ENCODE data around the gene IBSP. TPM values are rescaled to one million over a fixed set of nuclear protein-coding genes. Genes with fewer than 3 reads are reported as not detected.
A peak's percentile ranks its signal among the peaks of the same experiment; 100 is the strongest.

Gene IBSP
- total RNA-seq, 4 donors from 2014 or later, result not detected

GRCh38 chr4:87853108-87853507 is 53.8 kb downstream of the IBSP start:
- intact Hi-C loops (cut with DNase I), result loop anchor here (1.0 to 2.0 kb wide), 2 partner anchors 120 to 360 kb away; no protein-coding TSS in a partner anchor
- Histone ChIP-seq H3K36me3 (no peaks in the 10 kb centered on the region), H3K9me3 (no peaks in the 10 kb centered on the region), H3K4me1 (peaks cover 0 to 13% (median 9%) of the 10 kb centered on the region in 4 donors), H3K27me3 (no peaks in the 10 kb centered on the region), H3K27ac (replicated peaks in 1 of 4) (no peak overlapping the region), H3K4me3 (no peak overlapping the region)
- TF ChIP-seq EP300 (IDR thresholded peaks at IDR 0.05) (no peak), POLR2AphosphoS5 (IDR thresholded peaks at IDR 0.05) (no peak)
- TF ChIP-seq, protein P1, sequence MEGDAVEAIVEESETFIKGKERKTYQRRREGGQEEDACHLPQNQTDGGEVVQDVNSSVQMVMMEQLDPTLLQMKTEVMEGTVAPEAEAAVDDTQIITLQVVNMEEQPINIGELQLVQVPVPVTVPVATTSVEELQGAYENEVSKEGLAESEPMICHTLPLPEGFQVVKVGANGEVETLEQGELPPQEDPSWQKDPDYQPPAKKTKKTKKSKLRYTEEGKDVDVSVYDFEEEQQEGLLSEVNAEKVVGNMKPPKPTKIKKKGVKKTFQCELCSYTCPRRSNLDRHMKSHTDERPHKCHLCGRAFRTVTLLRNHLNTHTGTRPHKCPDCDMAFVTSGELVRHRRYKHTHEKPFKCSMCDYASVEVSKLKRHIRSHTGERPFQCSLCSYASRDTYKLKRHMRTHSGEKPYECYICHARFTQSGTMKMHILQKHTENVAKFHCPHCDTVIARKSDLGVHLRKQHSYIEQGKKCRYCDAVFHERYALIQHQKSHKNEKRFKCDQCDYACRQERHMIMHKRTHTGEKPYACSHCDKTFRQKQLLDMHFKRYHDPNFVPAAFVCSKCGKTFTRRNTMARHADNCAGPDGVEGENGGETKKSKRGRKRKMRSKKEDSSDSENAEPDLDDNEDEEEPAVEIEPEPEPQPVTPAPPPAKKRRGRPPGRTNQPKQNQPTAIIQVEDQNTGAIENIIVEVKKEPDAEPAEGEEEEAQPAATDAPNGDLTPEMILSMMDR (IDR thresholded peaks at IDR 0.05), result peak; percentile 39 to 56 (median 56)
- WGBS, result 2% methylated on average over 3 of the region's 3 CpGs
- DNase-seq (ENCODE audit: extremely low spot score), result no peak

DNA sequence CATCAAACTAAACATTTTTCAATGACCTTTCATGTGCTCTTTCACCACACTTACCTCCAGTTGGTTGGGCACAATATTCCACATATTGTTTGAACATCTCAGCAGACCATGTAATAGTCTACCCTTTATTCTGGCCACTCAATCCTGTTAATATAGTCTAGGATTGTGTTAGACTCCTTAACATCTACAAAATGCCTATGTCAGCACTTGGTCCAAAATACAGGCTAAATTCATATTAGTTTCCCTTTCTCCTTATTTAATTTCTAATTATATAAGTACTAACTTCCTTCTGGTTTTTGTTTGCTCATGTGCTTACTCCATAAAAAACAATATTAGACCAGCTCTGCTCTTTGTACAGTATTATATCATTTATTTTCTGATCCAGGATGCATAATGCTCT is 54.5 kb downstream of the IBSP start:
- no peak overlapping the region for H3K4me3 ChIP-seq
- no peak for TF ChIP-seq POLR2AphosphoS5 (IDR thresholded peaks at IDR 0.05)
- TF ChIP-seq EP300 (IDR thresholded peaks at IDR 0.05), result no peak
- TF ChIP-seq, protein P1 (IDR thresholded peaks at IDR 0.05), result no peak
- no peak for TF ChIP-seq POLR2A (IDR thresholded peaks at IDR 0.05; ENCODE audit: low read depth)
- H3K27me3 ChIP-seq, result no peaks in the 10 kb centered on the region
- intact Hi-C loops (cut with DNase I), result loop anchor here (1.0 to 2.0 kb wide), 2 partner anchors 119 to 359 kb away; no protein-coding TSS in a partner anchor
- DNase-seq (ENCODE audit: extremely low spot score), result no peak
- H3K4me1 ChIP-seq, result peaks cover 0 to 8% (median 4%) of the 10 kb centered on the region in 4 donors
- H3K36me3 ChIP-seq, result no peaks in the 10 kb centered on the region
- no peaks in the 10 kb centered on the region for H3K9me3 ChIP-seq
- no peak overlapping the region for H3K27ac ChIP-seq (replicated peaks in 1 of 4)

- no peaks in the 10 kb centered on the region for H3K36me3 ChIP-seq
- TF ChIP-seq POLR2A (IDR thresholded peaks at IDR 0.05; ENCODE audit: low read depth) (no peak), EP300 (IDR thresholded peaks at IDR 0.05) (no peak), POLR2AphosphoS5 (IDR thresholded peaks at IDR 0.05) (no peak)
- TF ChIP-seq, protein P1 (IDR thresholded peaks at IDR 0.05), result no peak
- H3K27me3 ChIP-seq, result no peaks in the 10 kb centered on the region
- no peak overlapping the region for H3K4me3 ChIP-seq
- H3K27ac ChIP-seq (replicated peaks in 1 of 4), result no peak overlapping the region
- DNase-seq (ENCODE audit: extremely low spot score), result no peak
- H3K9me3 ChIP-seq, result no peaks in the 10 kb centered on the region
- H3K4me1 ChIP-seq, result no peaks in the 10 kb centered on the region
- WGBS, result 86% methylated on average over 1 of the region's 8 CpGs
- intact Hi-C loops (cut with DNase I), result no loop called here
Measured at GRCh38 chr4:87855559-87855958, 56.2 kb downstream of the IBSP start.

GRCh38 chr4:87856816-87857215 is 57.5 kb downstream of the IBSP start:
- H3K9me3 ChIP-seq, result no peaks in the 10 kb centered on the region
- H3K27ac ChIP-seq (replicated peaks in 1 of 4), result no peak overlapping the region
- DNase-seq (ENCODE audit: extremely low spot score), result no peak
- TF ChIP-seq POLR2A (IDR thresholded peaks at IDR 0.05; ENCODE audit: low read depth) (no peak), EP300 (IDR thresholded peaks at IDR 0.05) (no peak), POLR2AphosphoS5 (IDR thresholded peaks at IDR 0.05) (no peak)
- TF ChIP-seq, protein P1 (IDR thresholded peaks at IDR 0.05), result no peak
- 92% methylated on average over 1 of the region's 1 CpG for WGBS
- H3K36me3 ChIP-seq, result no peaks in the 10 kb centered on the region
- intact Hi-C loops (cut with DNase I), result no loop called here
- H3K4me3 ChIP-seq, result no peak overlapping the region
- H3K27me3 ChIP-seq, result no peaks in the 10 kb centered on the region
- H3K4me1 ChIP-seq, result no peaks in the 10 kb centered on the region

- Histone ChIP-seq H3K27me3 (no peaks in the 10 kb centered on the region), H3K36me3 (no peaks in the 10 kb centered on the region), H3K4me1 (no peaks in the 10 kb centered on the region), H3K4me3 (no peak overlapping the region), H3K9me3 (no peaks in the 10 kb centered on the region), H3K27ac (replicated peaks in 1 of 4) (no peak overlapping the region)
- 98% methylated on average over 5 of the region's 5 CpGs for WGBS
- no peak for DNase-seq (ENCODE audit: extremely low spot score)
- intact Hi-C loops (cut with DNase I), result no loop called here
- TF ChIP-seq POLR2A (IDR thresholded peaks at IDR 0.05; ENCODE audit: low read depth) (no peak), EP300 (IDR thresholded peaks at IDR 0.05) (no peak), POLR2AphosphoS5 (IDR thresholded peaks at IDR 0.05) (no peak)
- TF ChIP-seq, protein P1 (IDR thresholded peaks at IDR 0.05), result no peak
Measured at GRCh38 chr4:87857789-87858188, 58.4 kb downstream of the IBSP start.
